SKM-1 (cell line): ENCODE measurements around the gene TRNAU1AP.

Experiments used
- DNase-seq: peaks from one replicate; lab custom pipeline; 2025; ENCODE audit not compliant: unreplicated experiment; lab: John Stamatoyannopoulos, UW

Gene TRNAU1AP

GRCh38 chr1:28604411-28604810 lies 51.5 kb downstream of the TRNAU1AP start:
- no peak for DNase-seq

DNA sequence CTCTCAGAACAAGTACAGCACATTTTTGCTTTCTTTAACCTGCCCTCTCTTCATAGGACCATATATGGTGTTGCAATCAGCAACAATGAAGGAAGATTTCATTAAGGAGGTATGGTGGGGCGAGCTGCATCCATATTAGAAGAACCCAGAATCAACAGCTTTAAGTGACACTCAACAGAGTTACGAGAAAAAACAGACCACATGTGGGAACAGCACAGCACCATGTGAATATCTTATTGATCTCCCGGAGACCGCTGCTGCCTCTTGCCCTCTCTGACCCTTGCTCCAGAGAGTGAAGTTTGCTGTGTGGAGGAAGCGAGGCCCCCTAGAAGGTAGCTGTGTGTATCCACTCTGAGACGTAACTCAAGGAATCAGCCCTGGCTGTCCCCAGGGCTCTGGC lies 52.1 kb downstream of the TRNAU1AP start:
- no peak for DNase-seq

DNA sequence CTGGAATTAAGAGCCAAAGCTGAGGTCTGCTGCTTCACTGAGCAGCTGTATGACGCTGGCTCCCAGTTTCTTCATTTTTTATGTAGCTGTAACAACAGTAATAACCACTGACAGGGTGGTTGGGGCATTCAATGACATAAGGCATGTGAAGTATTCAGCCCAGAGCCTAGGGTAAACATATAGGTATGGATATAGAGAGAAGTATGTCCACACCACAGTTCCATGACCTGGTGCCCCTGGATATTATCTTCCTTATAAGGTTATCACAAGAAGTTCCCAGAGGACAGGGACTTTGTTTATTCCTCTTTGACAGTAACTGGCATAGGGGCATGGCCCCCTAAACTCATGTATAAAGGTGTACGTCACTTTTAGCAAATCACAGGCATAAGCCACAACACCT lies 53.9 kb downstream of the TRNAU1AP start:
- no peak for DNase-seq

DNA sequence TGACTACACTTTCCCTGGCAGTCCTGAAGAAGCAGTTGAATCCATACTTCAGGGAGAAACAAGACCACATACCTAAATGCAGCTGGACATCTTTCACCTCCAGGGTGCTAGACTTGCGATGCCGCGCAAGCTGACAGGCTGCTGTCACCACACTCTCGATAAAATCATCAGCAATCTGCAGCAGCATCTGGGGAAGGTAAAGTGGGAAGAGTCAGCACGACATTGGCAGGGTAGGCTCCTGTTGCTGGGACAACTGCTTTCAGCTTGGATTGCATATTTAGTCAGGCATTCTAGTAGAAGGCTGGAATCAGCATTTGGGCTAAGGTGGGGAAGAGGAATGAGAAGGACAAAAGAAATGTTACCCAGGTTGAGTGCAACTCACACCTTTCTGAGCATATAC lies 60.3 kb downstream of the TRNAU1AP start:
- DNase-seq: no peak
